ENCODE measurements around the gene CSMD2. TPM values are rescaled to one million over a fixed set of nuclear protein-coding genes. Genes with fewer than 3 reads are reported as not detected.

Gene CSMD2
- total and polyA plus RNA-seq, 2 of the 4 experiments (the other 2 are of a cell fraction), result under 0.01 to 0.36 TPM

DNA sequence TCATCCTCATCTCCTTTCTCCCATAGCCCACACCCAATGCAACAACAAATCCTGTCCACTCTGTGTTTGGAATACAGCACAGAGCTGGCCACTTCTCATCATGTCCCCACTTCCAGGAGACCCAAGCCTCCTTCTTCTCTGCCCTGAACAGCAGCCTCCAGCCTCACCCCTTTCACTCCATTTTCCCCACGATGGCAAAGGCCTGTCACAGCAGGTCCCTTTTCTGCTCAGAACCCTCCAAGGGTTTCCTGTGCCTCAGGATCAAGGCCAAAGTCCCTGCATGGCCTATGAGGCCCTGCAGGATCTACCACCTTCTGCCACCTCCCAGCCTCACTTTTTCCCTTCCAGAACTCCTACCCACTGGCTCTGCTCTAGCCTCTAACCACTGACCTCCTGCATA lies 78.5 kb downstream of the CSMD2 start:
- Histone ChIP-seq H3K9ac (ENCODE audit: low read depth, low read length) (no peak overlapping the region), H2BK15ac (ENCODE audit: low read depth, low read length) (no peak overlapping the region), H3K4me1 (ENCODE audit: control insufficient read depth, insufficient read depth, low read length) (no peaks in the 10 kb centered on the region), H2AK9ac (replicated peaks; ENCODE audit: low read depth, low read length, poor library complexity) (no peak overlapping the region), H4K91ac (ENCODE audit: insufficient read depth, low read depth, low read length) (no peak overlapping the region), H3K27me3 (ENCODE audit: control insufficient read depth, insufficient read depth, low read length) (no peaks in the 10 kb centered on the region), H2BK5ac (ENCODE audit: low read depth, low read length, poor library complexity, severe bottlenecking) (no peak overlapping the region), H3K4me3 (ENCODE audit: insufficient read depth, low read depth, low read length) (no peak overlapping the region), H2AFZ (replicated peaks; ENCODE audit: low read length, poor library complexity) (no peak overlapping the region), H3K14ac (replicated peaks; ENCODE audit: low read depth, low read length) (no peak overlapping the region), H3K18ac (ENCODE audit: low read depth, low read length) (no peak overlapping the region), H3K4me2 (ENCODE audit: low read depth, low read length) (no peak overlapping the region), H2BK20ac (ENCODE audit: low read depth, low read length) (no peak overlapping the region), H2AK5ac (ENCODE audit: low read depth, low read length) (no peak overlapping the region), H4K8ac (ENCODE audit: low read depth in 2 of 2, low read length in 2 of 2) (no peak overlapping the region), H2BK120ac (ENCODE audit: low read depth, low read length) (no peak overlapping the region), H3K36me3 (ENCODE audit: control insufficient read depth, insufficient read depth, low read length) (no peaks in the 10 kb centered on the region), H4K20me1 (ENCODE audit: insufficient read depth, low read length) (no peaks in the 10 kb centered on the region), H3K23ac (ENCODE audit: low read depth, low read length) (no peak overlapping the region), H3K27ac (ENCODE audit: insufficient read depth, low read length) (no peak overlapping the region), H3K79me1 (ENCODE audit: low read depth in 1 of 2, low read length in 2 of 2) (no peaks in the 10 kb centered on the region), H3K4ac (ENCODE audit: low read depth, low read length) (no peak overlapping the region), H3K56ac (ENCODE audit: extremely low read depth, insufficient read depth, low read length) (no peak overlapping the region), H3K9me3 (ENCODE audit: control insufficient read depth, insufficient read depth, low read length) (peaks cover 18% of the 10 kb centered on the region), H4K5ac (ENCODE audit: low read depth, low read length) (no peak overlapping the region), H3K9me1 (ENCODE audit: insufficient read depth, low read length) (no peaks in the 10 kb centered on the region)
- TF ChIP-seq RFX5 (IDR thresholded peaks at IDR 0.05; ENCODE audit: low read depth, low read length) (no peak), ELK1 (IDR thresholded peaks at IDR 0.05; ENCODE audit: borderline replicate concordance, low read depth, low read length) (no peak), SMC3 (IDR thresholded peaks at IDR 0.05; ENCODE audit: low read depth, low read length) (no peak)
- no TSS peak for BruUV-seq (replicated peaks)
- dilution Hi-C loops (cut with HindIII; ENCODE audit: low sequenced_read_pairs, unreplicated experiment), result no loop called here
- POLR2A ChIA-PET (ENCODE audit: unreplicated experiment), result no interaction called here
- ATAC-seq (ENCODE audit: low read depth) (no peak), DNase-seq (no peak)
- in situ Hi-C loops (cut with MboI; ENCODE audit: low sequenced_read_pairs), result no loop called here
- intact Hi-C loops (cut with micrococcal nuclease), result no loop called here
- WGBS, 2 experiments (ENCODE audit: extremely low coverage in 2 of 2, insufficient read length in 1 of 2), result 25% methylated on average over 1 of the region's 1 CpG; no CpG with 5 or more reads in 1 of the 2 experiments
- CTCF ChIA-PET, result no interaction called here
